ENCODE data around the gene HNRNPA1. TPM values are rescaled to one million over a fixed set of nuclear protein-coding genes. Genes with fewer than 3 reads are reported as not detected.

The HNRNPA1 gene
- total RNA-seq, 1 experiment from 2014 or later: 3,193 TPM

- H2BK20ac ChIP-seq (ENCODE audit: low read depth, low read length, poor library complexity, severe bottlenecking): no peak overlapping the region
- H3K79me1 ChIP-seq (ENCODE audit: insufficient read depth, low read depth, low read length, poor library complexity, severe bottlenecking): no peaks in the 10 kb centered on the region
- no peak overlapping the region for H2BK120ac ChIP-seq (ENCODE audit: low read depth, low read length, poor library complexity, severe bottlenecking)
- no peak overlapping the region for H2AK5ac ChIP-seq (ENCODE audit: insufficient read length, low read length)
- no peak overlapping the region for H2BK12ac ChIP-seq (ENCODE audit: insufficient read length, low read depth, low read length)
- no peak overlapping the region for H4K91ac ChIP-seq (ENCODE audit: insufficient read length, low read depth, low read length)
- no CpG with 5 or more reads among the region's 1 CpG for WGBS (ENCODE audit: extremely low coverage, insufficient read length, low lambda C conversion rate)
- H3T11ph ChIP-seq (ENCODE audit: low read length): no peak overlapping the region
- H4K20me1 ChIP-seq (ENCODE audit: control insufficient read depth, insufficient read depth, insufficient read length): no peaks in the 10 kb centered on the region
- Mint-ChIP-seq H3K27ac (peak overlapping the region in 1 of 3 experiments; percentile 81; a peak in 2 of 7 replicates), H3K9me3 (no peaks in the 10 kb centered on the region), H3K4me3 (no peak overlapping the region), H3K36me3 (ENCODE audit: insufficient read depth in 1 of 3, low read depth in 3 of 3) (peaks cover 21 to 64% (median 55%) of the 10 kb centered on the region in 3 experiments; a peak in 6 of 7 replicates), H3K4me1 (no peaks in the 10 kb centered on the region), H3K27me3 (ENCODE audit: low read depth) (no peaks in the 10 kb centered on the region)
- no peaks in the 10 kb centered on the region for H3K79me2 ChIP-seq (ENCODE audit: insufficient read depth, low read length)
- H3K18ac ChIP-seq (ENCODE audit: insufficient read length, low read depth, low read length): no peak overlapping the region
- H3K23ac ChIP-seq (ENCODE audit: insufficient read length, low read depth, low read length): no peak overlapping the region
- TF ChIP-seq CTCF (conservative IDR thresholded peaks at IDR 0.05): no peak
- H3K4ac ChIP-seq (ENCODE audit: low read depth, low read length): no peak overlapping the region
- no peak overlapping the region for H2BK15ac ChIP-seq (ENCODE audit: low read depth, low read length)
- no peaks in the 10 kb centered on the region for H3K4me1 ChIP-seq (ENCODE audit: insufficient read depth, low read length)
- H2AFZ ChIP-seq (ENCODE audit: low read length): no peak overlapping the region
- no peaks in the 10 kb centered on the region for H3K23me2 ChIP-seq (ENCODE audit: insufficient read length, low read depth, low read length, poor library complexity, severe bottlenecking)
- no peak overlapping the region for H3K14ac ChIP-seq (ENCODE audit: insufficient read depth, low read length)
- H4K8ac ChIP-seq (replicated peaks; ENCODE audit: insufficient read length, low read depth, low read length): no peak overlapping the region
- no peak overlapping the region for H2BK5ac ChIP-seq (ENCODE audit: insufficient read length, low read length)
- H3K9me3 ChIP-seq (ENCODE audit: control insufficient read depth, low read depth, low read length): no peaks in the 10 kb centered on the region
- no peak overlapping the region for H3K56ac ChIP-seq (ENCODE audit: insufficient read length, low read depth, low read length)
- no peak overlapping the region for H3K27ac ChIP-seq (ENCODE audit: insufficient read length, low read depth, low read length)
- H3K9ac ChIP-seq (ENCODE audit: extremely low read depth, insufficient read length, low read length): no peak overlapping the region
- no peak for DNase-seq
- H3K4me2 ChIP-seq (ENCODE audit: insufficient read depth, insufficient read length, low read length): no peak overlapping the region
- no peak overlapping the region for H4K5ac ChIP-seq (ENCODE audit: insufficient read length, low read depth, low read length)
- no peaks in the 10 kb centered on the region for H3K27me3 ChIP-seq (ENCODE audit: insufficient read depth, low read length)
These were observed 42.0 kb upstream of the HNRNPA1 start for GRCh38 chr12:54238531-54238930.

Data from H9 (cell line).